Measurements from ENCODE around the gene GMEB2.

Gene GMEB2

DNA sequence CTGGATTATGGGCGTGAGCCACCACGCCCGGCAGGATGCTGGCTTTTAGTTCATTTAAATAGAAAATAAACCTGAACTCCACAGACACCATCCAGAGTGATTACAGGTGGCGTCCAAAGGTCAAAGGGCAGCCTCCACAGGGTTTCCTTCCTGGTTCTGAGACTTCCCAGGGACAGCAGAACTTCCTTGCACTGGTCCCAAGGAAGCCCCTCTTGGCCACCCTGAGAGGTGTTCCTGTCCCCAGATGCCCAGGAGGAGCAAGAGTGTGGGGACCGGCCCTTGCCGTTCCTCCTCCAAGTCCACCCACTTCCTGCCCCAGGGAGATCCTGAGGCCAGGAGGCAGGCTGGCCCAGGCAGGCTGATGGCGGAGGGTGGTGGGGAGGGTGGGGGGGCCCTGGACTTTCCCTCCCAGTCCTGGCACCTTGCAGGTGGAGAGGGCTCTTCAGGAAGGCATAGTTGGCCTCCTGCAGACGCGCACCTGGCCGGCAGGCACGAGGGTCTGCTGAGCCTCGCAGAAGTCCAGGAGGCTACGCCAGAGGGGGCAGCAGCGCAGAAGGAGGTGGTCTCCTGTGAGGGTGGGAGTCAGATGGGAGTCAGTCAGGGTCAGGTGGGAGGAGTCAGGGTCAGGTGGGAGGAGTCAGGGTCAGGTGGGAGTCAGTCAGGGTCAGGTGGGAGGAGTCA lies 68.0 kb downstream of the GMEB2 start:
- DNase-seq = no peak

- DNase-seq = no peak
Observed at GRCh38 chr20:63557481-63557891, 69.4 kb downstream of the GMEB2 start.

DNA sequence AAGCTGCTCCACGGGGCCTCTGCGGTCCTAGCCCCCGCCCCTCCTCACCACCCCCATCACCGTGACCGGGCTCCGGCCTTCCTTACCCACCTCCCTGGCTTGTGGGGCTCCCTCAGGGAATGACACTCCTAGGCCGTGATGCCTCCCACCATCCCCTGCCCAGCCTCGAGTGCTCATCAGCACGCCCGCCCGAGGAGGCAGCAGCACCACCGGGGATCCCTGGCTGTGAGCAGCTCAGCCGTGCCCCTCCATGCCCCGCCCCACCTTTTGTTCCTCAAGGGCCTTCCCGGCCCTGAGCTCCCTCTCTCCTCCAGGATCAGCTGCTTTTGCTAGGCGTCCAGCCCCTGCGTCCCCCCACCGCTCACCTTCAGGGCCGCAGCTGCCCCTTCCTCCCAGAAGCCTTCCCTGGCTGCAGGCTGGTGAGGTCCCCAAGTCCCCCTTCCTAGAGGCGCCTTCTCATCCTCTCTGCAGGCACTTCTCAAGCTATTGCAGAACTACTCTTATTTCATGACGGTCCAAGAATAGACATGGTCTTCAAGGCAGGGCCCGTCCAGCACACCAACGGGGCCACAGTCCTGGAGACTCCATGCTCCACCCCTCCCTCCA lies 69.9 kb downstream of the GMEB2 start:
- no peak for DNase-seq

DNA sequence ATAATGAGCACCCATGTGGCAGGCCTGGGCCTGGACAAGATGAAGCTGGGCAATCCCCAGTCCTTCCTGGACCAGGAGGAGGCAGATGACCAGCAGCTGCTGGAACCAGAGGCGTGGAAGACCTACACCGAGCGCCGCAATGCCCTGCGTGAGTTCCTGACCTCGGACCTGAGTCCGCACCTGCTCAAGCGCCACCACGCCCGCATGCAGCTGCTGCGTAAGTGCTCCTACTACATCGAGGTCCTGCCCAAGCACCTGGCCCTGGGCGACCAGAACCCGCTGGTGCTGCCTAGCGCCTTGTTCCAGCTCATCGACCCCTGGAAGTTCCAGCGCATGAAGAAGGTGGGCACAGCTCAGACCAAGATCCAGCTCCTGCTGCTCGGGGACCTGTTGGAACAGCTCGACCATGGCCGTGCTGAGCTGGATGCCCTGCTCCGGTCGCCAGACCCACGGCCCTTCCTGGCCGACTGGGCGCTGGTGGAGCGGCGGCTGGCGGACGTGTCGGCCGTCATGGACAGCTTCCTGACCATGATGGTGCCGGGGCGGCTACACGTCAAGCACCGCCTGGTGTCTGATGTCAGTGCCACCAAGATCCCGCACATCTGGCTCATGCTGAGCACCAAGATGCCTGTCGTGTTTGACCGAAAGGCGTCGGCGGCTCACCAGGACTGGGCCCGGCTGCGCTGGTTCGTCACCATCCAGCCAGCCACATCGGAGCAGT lies 71.1 kb downstream of the GMEB2 start:
- no peak for DNase-seq

GRCh38 chr20:63554361-63555278 lies 72.3 kb downstream of the GMEB2 start:
- no peak for DNase-seq

- DNase-seq = peak; percentile 68 to 69
Observed at GRCh38 chr20:63553933-63554290, 73.0 kb downstream of the GMEB2 start, which contains the start of gene FNDC11. FNDC11 (plus strand) TSS chr20:63554159; CDS start chr20:63555664, 1,505 bp downstream.

DNA sequence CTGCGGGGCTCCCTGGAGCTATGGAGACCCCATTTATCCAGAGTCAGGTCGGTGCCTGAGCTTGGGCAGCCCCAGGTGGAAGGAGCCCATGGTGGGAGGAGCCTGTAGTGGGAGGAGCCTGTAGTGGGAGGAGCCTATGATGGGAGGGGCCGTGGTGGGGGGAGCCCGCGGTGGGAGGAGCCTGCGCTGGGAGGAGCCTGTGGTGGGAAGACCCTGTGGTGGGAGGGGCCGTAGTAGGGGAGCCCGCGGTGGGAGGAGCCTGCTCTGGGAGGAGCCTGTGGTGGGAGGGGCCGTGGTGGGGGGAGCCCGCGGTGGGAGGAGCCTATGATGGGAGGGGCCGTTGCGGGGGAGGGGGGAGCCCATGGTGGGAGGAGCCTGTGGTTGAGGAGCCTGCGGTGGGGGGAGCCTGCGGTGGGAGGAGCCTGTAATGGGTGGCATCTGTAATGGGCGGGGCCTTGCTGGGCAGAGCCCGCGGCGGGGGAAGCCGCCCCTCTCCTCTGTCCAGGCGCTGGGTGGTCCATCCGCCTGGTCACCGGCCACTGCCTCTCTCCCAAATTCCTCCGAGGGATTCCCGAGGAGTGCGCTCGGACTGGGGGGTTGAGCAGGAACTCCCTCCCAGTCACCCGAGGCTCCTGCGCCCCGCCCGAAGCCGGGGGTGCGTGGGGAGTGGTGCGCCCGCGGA lies 73.5 kb downstream of the GMEB2 start:
- peak; percentile 84 to 85 for DNase-seq

GRCh38 chr20:63552481-63553249 lies 74.2 kb downstream of the GMEB2 start:
- no peak for DNase-seq

GRCh38 chr20:63551068-63551467 lies 75.8 kb downstream of the GMEB2 start:
- no peak for DNase-seq

DNA sequence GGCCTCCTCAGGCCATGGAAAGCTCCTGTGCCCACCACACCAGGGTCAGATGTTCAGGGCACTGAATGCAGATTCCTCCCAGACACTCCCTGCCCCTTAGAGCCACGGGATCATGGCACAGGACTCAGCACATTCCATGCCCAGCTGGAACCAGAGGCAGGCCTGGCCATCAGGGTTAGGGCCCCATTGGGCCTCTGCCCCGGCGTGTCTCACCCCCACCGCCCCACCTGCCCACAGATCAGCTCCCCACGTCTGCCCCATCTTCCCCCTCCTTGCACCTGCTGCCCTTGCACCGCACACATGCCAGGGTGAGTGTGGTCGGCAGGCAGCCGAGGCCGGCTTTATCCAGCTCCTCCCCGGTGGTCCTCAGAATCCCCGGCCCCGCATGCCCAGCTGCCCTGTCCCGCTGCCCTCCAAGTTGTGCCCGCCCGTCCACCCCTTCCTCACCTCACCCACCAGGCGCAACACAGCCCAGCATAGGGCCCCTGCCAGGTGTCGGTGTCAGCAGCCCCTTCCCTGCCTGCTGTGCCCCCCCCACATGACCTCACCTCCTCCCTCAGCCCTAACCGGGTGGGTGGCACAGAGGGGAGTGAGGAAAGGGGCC lies 77.1 kb downstream of the GMEB2 start:
- no peak for DNase-seq

- DNase-seq = no peak
Observed at GRCh38 chr20:63549019-63549418, 77.9 kb downstream of the GMEB2 start.

DNA sequence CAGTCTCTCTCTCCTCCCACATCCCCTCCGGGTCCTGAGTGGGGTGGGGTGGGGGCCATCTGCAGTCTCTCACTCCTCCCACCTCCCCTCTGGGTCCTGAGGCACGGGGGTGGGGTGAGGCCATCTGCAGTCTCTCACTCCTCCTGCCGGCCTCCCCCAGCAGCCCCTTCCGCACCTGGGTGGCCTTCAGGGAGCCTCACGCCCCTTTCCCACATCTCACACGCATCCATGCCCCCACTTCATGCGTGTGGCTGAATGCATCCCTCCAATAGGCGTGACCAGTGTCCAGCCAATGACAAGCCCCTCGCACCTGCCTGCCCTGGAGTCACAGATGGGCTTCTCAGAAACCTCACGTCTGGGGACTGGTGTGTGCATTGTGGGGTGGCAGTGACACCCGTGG lies 78.4 kb downstream of the GMEB2 start:
- no peak for DNase-seq

DNA sequence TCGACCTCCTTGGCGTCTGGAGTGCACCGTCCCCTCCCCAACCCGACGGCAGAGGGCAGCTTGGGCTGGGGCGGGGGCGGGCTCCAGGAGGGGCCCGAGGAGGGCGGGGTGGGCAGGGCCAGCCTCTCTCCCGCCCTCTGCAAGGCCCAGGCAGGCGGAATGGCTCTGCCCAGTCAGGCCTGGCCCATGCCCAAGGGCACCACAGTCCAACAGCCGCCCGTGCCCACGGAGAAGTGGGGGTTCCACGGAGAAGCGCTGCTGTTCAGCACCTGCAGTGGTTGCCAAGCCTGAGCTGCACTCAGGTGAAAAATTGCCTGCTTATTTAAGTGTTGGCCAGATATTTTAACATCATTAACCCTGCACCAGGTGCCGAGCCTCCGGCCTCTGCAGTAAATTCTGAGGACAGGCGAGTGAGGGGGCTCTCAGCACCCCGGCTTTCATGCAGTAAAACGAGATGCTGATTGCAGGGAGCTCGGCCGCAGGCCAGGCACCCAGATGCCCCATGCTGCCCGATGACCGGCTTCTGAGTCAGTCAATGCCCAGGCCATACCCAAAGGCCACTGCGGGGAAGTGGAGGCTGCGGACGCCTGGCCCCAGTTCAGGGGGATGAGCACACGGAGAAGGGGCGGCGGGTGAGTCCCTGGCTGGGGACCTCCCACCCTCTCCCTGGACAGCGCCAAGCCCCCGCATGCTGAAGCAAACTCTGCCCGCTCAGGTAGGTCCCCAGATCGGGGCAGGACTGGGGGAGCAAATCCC lies 79.0 kb downstream of the GMEB2 start, which contains the start of gene SRMS:
Gene SRMS (minus strand): TSS at position 25 of the 756 bp plus-strand sequence. CDS start 286 bp downstream, outside the sequence.
- DNase-seq = no peak

- DNase-seq = no peak
Observed at GRCh38 chr20:63546956-63547724, 79.8 kb downstream of the GMEB2 start.

GRCh38 chr20:63546256-63546955 lies 80.5 kb downstream of the GMEB2 start:
- no peak for DNase-seq

DNA sequence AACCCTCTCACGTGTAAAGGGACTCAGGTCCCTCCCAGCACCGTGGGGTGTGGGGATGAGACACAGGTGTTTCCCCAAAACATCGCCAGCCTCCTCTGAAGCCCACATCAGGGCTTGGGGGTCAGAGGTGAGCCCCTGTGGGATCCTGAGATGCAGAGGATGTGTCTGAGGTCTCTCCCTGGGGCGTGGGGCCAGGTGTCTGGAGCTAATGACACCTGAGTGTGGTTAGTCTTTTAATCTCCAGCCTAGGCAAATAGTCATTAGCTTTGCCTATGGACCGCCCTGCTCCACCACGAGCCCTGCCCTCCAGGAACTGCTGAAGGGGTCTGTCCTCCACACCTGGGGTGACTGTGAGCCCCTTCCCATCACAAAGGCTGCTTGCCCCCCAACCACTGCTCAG lies 81.1 kb downstream of the GMEB2 start:
- DNase-seq = no peak

- no peak for DNase-seq
Observed at GRCh38 chr20:63544958-63545516, 81.9 kb downstream of the GMEB2 start.

GRCh38 chr20:63544241-63544957 lies 82.5 kb downstream of the GMEB2 start:
- no peak for DNase-seq
